ENCODE measurements around the gene DNASE1L3.

Gene DNASE1L3

GRCh38 chr3:58180940-58181587, 29.7 kb downstream of the DNASE1L3 start:
- no peak overlapping the region for H3K4me3 ChIP-seq (ENCODE audit: low read depth, low read length)
- DNase-seq (ENCODE audit: low read depth), result no peak

GRCh38 chr3:58180099-58180880, 30.5 kb downstream of the DNASE1L3 start:
- no peak overlapping the region for H3K4me3 ChIP-seq (ENCODE audit: low read depth, low read length)
- no peak for DNase-seq (ENCODE audit: low read depth)

GRCh38 chr3:58179235-58180098, 31.3 kb downstream of the DNASE1L3 start:
- no peak overlapping the region for H3K4me3 ChIP-seq (ENCODE audit: low read depth, low read length)
- no peak for DNase-seq (ENCODE audit: low read depth)

GRCh38 chr3:58178528-58179234, 32.1 kb downstream of the DNASE1L3 start:
- DNase-seq (ENCODE audit: low read depth), result no peak
- H3K4me3 ChIP-seq (ENCODE audit: low read depth, low read length), result no peak overlapping the region

GRCh38 chr3:58177747-58178527, 32.8 kb downstream of the DNASE1L3 start:
- no peak for DNase-seq (ENCODE audit: low read depth)
- peak overlapping the region; percentile 54 for H3K4me3 ChIP-seq (ENCODE audit: low read depth, low read length)

- no peak for DNase-seq (ENCODE audit: low read depth)
- no peak overlapping the region for H3K4me3 ChIP-seq (ENCODE audit: low read depth, low read length)
Observed at GRCh38 chr3:58176827-58177489, 33.8 kb downstream of the DNASE1L3 start.

GRCh38 chr3:58176185-58176530, 34.6 kb downstream of the DNASE1L3 start:
- DNase-seq (ENCODE audit: low read depth), result no peak
- no peak overlapping the region for H3K4me3 ChIP-seq (ENCODE audit: low read depth, low read length)

GRCh38 chr3:58175437-58176184, 35.2 kb downstream of the DNASE1L3 start:
- no peak for DNase-seq (ENCODE audit: low read depth)
- no peak overlapping the region for H3K4me3 ChIP-seq (ENCODE audit: low read depth, low read length)

- H3K4me3 ChIP-seq (ENCODE audit: low read depth, low read length), result no peak overlapping the region
- no peak for DNase-seq (ENCODE audit: low read depth)
Observed at GRCh38 chr3:58175187-58175436, 35.7 kb downstream of the DNASE1L3 start.

GRCh38 chr3:58173669-58174398, 36.9 kb downstream of the DNASE1L3 start:
- DNase-seq (ENCODE audit: low read depth), result no peak
- no peak overlapping the region for H3K4me3 ChIP-seq (ENCODE audit: low read depth, low read length)

GRCh38 chr3:58173029-58173668, 37.6 kb downstream of the DNASE1L3 start:
- no peak overlapping the region for H3K4me3 ChIP-seq (ENCODE audit: low read depth, low read length)
- DNase-seq (ENCODE audit: low read depth), result no peak

- no peak for DNase-seq (ENCODE audit: low read depth)
Observed at GRCh38 chr3:58171126-58171525, 39.6 kb downstream of the DNASE1L3 start.

GRCh38 chr3:58170376-58170775, 40.4 kb downstream of the DNASE1L3 start:
- H3K4me3 ChIP-seq (ENCODE audit: low read depth, low read length), result no peak overlapping the region
- no peak for DNase-seq (ENCODE audit: low read depth)

More at GRCh38 chr3:58171126-58171525, 39.6 kb downstream of the DNASE1L3 start:
- H3K4me3 ChIP-seq (ENCODE audit: low read depth, low read length), result no peak overlapping the region

- no peak overlapping the region for H3K4me3 ChIP-seq (ENCODE audit: low read depth, low read length)
Observed at GRCh38 chr3:58169371-58169770, 41.4 kb downstream of the DNASE1L3 start.

GRCh38 chr3:58168498-58168897, 42.3 kb downstream of the DNASE1L3 start:
- no peak overlapping the region for H3K4me3 ChIP-seq (ENCODE audit: low read depth, low read length)
- no peak for DNase-seq (ENCODE audit: low read depth)

More at GRCh38 chr3:58169371-58169770, 41.4 kb downstream of the DNASE1L3 start:
- no peak for DNase-seq (ENCODE audit: low read depth)

GRCh38 chr3:58167431-58168351, 43.1 kb downstream of the DNASE1L3 start:
- H3K4me3 ChIP-seq (ENCODE audit: low read depth, low read length), result no peak overlapping the region
- DNase-seq (ENCODE audit: low read depth), result no peak
